MM.1S (cell line): ENCODE results near the gene MEIG1.

Source experiments
- CTCF ChIP-seq: fragments of 300-600 bp; sonication (generic); IDR thresholded peaks from 2 replicates; pipeline ENCODE4 v1.5.1; 2016; ENCODE audit warnings: antibody characterized with exemption, low read length, mixed read lengths
- EZH2 ChIP-seq: fragments of 300-600 bp; sonication (generic); optimal IDR thresholded peaks from 2 replicates; pipeline ENCODE3; 2017; ENCODE audit warnings: low read depth, mild to moderate bottlenecking, antibody characterized with exemption, low read length, mixed read lengths

- TF ChIP-seq CTCF (no peak), EZH2 (no peak)
These were observed 11.9 kb upstream of the MEIG1 start for GRCh38 chr10:14947268-14947667.
